LNCaP clone FGC (cell line): ENCODE data around the gene EXOC4.

Experiments used
- DNase-seq: peaks from one replicate; pipeline ENCODE4 v3.0.0-alpha.2; 2011; ENCODE audit warnings: low read depth
- H3K4me3 ChIP-seq: 2 replicates; pipeline ENCODE4 v1.5.1; 2011; ENCODE audit warnings: mild to moderate bottlenecking, low read depth, low read length, control low read depth
- TF ChIP-seq, protein P1 (sequence below): IDR thresholded peaks from 2 replicates; pipeline ENCODE4 v1.5.1; 2012; ENCODE audit warnings: mild to moderate bottlenecking; ENCODE audit not compliant: control insufficient read depth, insufficient read depth; ENCODE audit errors: extremely low read depth

EXOC4 gene

DNA sequence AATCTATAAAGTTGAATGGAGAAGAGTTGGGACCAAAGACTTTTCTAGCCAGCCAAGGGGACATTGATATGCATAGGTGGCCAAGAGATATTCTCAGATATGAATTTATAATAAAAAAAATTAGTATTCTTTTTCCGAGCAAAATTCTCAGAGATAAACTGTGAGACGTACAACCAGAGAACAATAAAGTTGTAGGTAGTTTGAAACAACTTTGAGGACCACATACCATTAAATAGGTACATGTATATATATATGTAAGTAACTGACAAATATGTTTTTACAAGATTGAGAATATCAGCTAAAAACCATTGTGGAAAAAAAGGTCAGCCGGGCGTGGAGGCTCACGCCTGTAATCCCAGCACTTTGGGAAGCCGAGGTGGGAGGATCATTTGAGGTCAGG lies 56.5 kb downstream of the EXOC4 start:
- no peak for DNase-seq
- H3K4me3 ChIP-seq, result no peak overlapping the region
- TF ChIP-seq, protein P1, sequence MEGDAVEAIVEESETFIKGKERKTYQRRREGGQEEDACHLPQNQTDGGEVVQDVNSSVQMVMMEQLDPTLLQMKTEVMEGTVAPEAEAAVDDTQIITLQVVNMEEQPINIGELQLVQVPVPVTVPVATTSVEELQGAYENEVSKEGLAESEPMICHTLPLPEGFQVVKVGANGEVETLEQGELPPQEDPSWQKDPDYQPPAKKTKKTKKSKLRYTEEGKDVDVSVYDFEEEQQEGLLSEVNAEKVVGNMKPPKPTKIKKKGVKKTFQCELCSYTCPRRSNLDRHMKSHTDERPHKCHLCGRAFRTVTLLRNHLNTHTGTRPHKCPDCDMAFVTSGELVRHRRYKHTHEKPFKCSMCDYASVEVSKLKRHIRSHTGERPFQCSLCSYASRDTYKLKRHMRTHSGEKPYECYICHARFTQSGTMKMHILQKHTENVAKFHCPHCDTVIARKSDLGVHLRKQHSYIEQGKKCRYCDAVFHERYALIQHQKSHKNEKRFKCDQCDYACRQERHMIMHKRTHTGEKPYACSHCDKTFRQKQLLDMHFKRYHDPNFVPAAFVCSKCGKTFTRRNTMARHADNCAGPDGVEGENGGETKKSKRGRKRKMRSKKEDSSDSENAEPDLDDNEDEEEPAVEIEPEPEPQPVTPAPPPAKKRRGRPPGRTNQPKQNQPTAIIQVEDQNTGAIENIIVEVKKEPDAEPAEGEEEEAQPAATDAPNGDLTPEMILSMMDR, result no peak

DNA sequence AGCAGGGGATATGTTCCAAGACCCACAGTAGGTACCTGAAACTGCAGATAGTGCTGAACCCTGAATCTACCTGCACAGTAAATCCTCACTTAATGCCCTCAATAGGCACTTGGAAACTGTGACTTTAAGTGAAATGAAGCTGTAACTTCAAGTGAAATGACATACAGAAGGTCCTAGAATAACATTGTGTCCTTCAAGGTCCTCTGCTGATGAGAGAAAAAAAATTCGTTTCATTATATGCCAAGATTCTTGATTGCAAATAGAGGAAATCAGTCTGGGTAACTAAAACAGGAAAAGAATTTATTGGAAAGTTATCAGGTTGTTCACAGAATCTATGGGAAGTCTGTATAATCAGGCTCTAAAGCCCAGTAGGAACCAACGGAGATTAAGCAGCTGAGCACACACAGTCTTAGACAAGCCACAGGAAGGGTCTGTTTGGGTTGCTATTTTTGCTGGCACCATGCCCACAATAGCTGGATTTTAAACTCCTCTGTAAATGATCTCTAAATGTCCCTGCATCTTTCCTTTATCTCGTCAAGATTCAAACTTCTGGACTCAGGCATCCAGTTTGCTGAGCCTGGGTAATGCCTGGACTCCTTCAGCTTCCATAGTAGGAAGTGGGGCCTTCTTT lies 57.5 kb downstream of the EXOC4 start:
- TF ChIP-seq, protein P1, result no peak
- no peak for DNase-seq
- no peak overlapping the region for H3K4me3 ChIP-seq

GRCh38 chr7:133313575-133313974 lies 60.7 kb downstream of the EXOC4 start:
- H3K4me3 ChIP-seq, result no peak overlapping the region
- DNase-seq, result no peak
- TF ChIP-seq, protein P1, result no peak

- TF ChIP-seq, protein P1, result no peak
- DNase-seq, result no peak
- H3K4me3 ChIP-seq, result no peak overlapping the region
Measured at GRCh38 chr7:133314084-133314483, 61.2 kb downstream of the EXOC4 start.

GRCh38 chr7:133315332-133316040 lies 62.6 kb downstream of the EXOC4 start:
- H3K4me3 ChIP-seq, result no peak overlapping the region
- DNase-seq, result no peak
- TF ChIP-seq, protein P1, result no peak

DNA sequence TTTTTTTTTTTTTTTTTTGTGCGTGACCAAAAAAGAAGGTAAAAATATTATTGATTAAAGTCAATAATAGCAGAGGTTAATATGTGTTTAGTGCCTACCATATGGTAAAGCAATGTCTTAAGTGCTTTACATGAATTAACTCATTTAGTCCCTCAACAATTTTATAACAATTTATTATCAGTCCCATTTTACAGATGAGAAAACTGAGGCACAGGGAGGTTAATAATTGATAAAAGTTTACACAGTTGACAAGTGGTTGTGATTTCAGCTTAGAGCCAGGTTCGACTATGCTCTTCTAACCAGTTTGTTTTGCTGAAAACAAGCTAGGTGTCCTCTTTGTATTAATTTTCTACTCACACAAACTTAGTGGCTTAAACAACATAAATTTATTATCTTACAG lies 67.0 kb downstream of the EXOC4 start:
- H3K4me3 ChIP-seq, result no peak overlapping the region
- TF ChIP-seq, protein P1, result no peak
- no peak for DNase-seq
